ENCODE results near the gene OSTN. TPM values are rescaled to one million over a fixed set of nuclear protein-coding genes. Genes with fewer than 3 reads are reported as not detected.
"Not testable (repeated sequence)": the region's sequence is repeated elsewhere in the genome, so short reads cannot be mapped to it uniquely, and the experiment has no call there.

OSTN gene
- polyA plus RNA-seq, 2 of the 4 experiments (the other 2 are of a cell fraction), result not detected

- H3K4me2 ChIP-seq; H3K27ac ChIP-seq; DNase-seq (ENCODE audit: low read depth in 1 of 2, low spot score in 1 of 2); CTCF ChIA-PET; POLR2A ChIA-PET; FAIRE-seq; ATAC-seq; H3K9me3 ChIP-seq; H3K4me1 ChIP-seq; H3K4me3 ChIP-seq: not testable (repeated sequence)
- 55% methylated on average over 5 of the region's 5 CpGs for WGBS (ENCODE audit: missing lambda C conversion rate)
Observed at GRCh38 chr3:191188246-191188645, 10.8 kb upstream of the OSTN start.

GRCh38 chr3:191192270-191192669 lies 6.8 kb upstream of the OSTN start:
- ATAC-seq; FAIRE-seq; H3K9me3 ChIP-seq; DNase-seq (ENCODE audit: low read depth in 1 of 2, low spot score in 1 of 2); H3K4me1 ChIP-seq; H3K4me3 ChIP-seq; POLR2A ChIA-PET; H3K27ac ChIP-seq; H3K4me2 ChIP-seq: not testable (repeated sequence)
- WGBS (ENCODE audit: missing lambda C conversion rate), result 82% methylated on average over 4 of the region's 4 CpGs
- CTCF ChIA-PET, result interaction anchor here (0.9 kb wide), 1 partner anchor 47 kb away, joined by 3 read pairs; no protein-coding TSS in a partner anchor
- peak; percentile 67 for TF ChIP-seq MAFK (IDR thresholded peaks at IDR 0.05; ENCODE audit: partially characterized antibody)

- Histone ChIP-seq H3K4me3 (no peak overlapping the region), H3K4me2 (no peak overlapping the region), H3K27ac (no peak overlapping the region), H3K9me3 (no peaks in the 10 kb centered on the region), H3K4me1 (no peaks in the 10 kb centered on the region)
- ATAC-seq (no peak), DNase-seq (ENCODE audit: low read depth in 1 of 2, low spot score in 1 of 2) (no peak), FAIRE-seq (no peak)
- TF ChIP-seq ZSCAN20 (CRISPR knock-in tag; IDR thresholded peaks at IDR 0.05) (no peak), CBX8 (IDR thresholded peaks at IDR 0.05) (no peak)
- ChIA-PET POLR2A (no interaction called here), CTCF (no interaction called here)
Observed at GRCh38 chr3:191192941-191193340, 6.1 kb upstream of the OSTN start.

- 63% methylated on average over 3 of the region's 3 CpGs for WGBS (ENCODE audit: missing lambda C conversion rate)
- Histone ChIP-seq H3K9me3 (no peaks in the 10 kb centered on the region), H3K4me3 (no peak overlapping the region), H3K27ac (no peak overlapping the region), H3K4me1 (no peaks in the 10 kb centered on the region), H3K4me2 (no peak overlapping the region)
- FAIRE-seq, result no peak
- DNase-seq (ENCODE audit: low read depth in 1 of 2, low spot score in 1 of 2), result no peak
- CTCF ChIA-PET, result no interaction called here
- TF ChIP-seq CBX8 (IDR thresholded peaks at IDR 0.05), result no peak
- ATAC-seq, result no peak
- POLR2A ChIA-PET, result no interaction called here
Observed at GRCh38 chr3:191197761-191198306, 1.2 kb upstream of the OSTN start.

- Histone ChIP-seq H3K4me2 (no peak overlapping the region), H3K27ac (no peak overlapping the region), H3K9me3 (no peaks in the 10 kb centered on the region), H3K4me1 (no peaks in the 10 kb centered on the region), H3K4me3 (no peak overlapping the region)
- no peak for TF ChIP-seq SMC3 (IDR thresholded peaks at IDR 0.05)
- TF ChIP-seq PBX3 (IDR thresholded peaks at IDR 0.05), result no peak
- no peak for TF ChIP-seq GATA3 (IDR thresholded peaks at IDR 0.05; ENCODE audit: borderline replicate concordance)
- TF ChIP-seq ESRRA (IDR thresholded peaks at IDR 0.05; ENCODE audit: borderline replicate concordance, low read length), result no peak
- ChIA-PET CTCF (no interaction called here), POLR2A (no interaction called here)
- 19% methylated on average over 5 of the region's 5 CpGs for WGBS (ENCODE audit: missing lambda C conversion rate)
- no peak for FAIRE-seq
- DNase-seq (ENCODE audit: low read depth in 1 of 2, low spot score in 1 of 2), result no peak
- ATAC-seq, result no peak
Observed at GRCh38 chr3:191198480-191198879, 561 bp upstream of the OSTN start.

GRCh38 chr3:191210032-191210431 lies 11.0 kb downstream of the OSTN start:
- ChIA-PET CTCF (no interaction called here), POLR2A (no interaction called here)
- Histone ChIP-seq H3K9me3 (no peaks in the 10 kb centered on the region), H3K4me1 (no peaks in the 10 kb centered on the region), H3K4me3 (no peak overlapping the region), H3K27ac (no peak overlapping the region), H3K4me2 (no peak overlapping the region)
- 73% methylated on average over 9 of the region's 10 CpGs for WGBS (ENCODE audit: missing lambda C conversion rate)
- TF ChIP-seq ELK1 (IDR thresholded peaks at IDR 0.05; ENCODE audit: low read depth, low read length), result no peak
- no peak for TF ChIP-seq ZSCAN20 (CRISPR knock-in tag; IDR thresholded peaks at IDR 0.05)
- TF ChIP-seq ATOH8 (CRISPR knock-in tag; IDR thresholded peaks at IDR 0.05; ENCODE audit: low read depth), result no peak
- TF ChIP-seq HOXA7 (CRISPR knock-in tag; IDR thresholded peaks at IDR 0.05), result no peak
- no peak for TF ChIP-seq RCOR1 (IDR thresholded peaks at IDR 0.05; ENCODE audit: low read depth, low read length)
- TF ChIP-seq SREBF2 (IDR thresholded peaks at IDR 0.05), result no peak
- TF ChIP-seq E2F6 (IDR thresholded peaks at IDR 0.05; ENCODE audit: borderline replicate concordance, low read depth), result no peak
- no peak for TF ChIP-seq NPAS2 (CRISPR knock-in tag; IDR thresholded peaks at IDR 0.05; ENCODE audit: borderline replicate concordance)
- TF ChIP-seq MAFK (IDR thresholded peaks at IDR 0.05; ENCODE audit: partially characterized antibody), result no peak
- no peak for TF ChIP-seq EHMT2 (IDR thresholded peaks at IDR 0.05; ENCODE audit: low read depth)
- no peak for TF ChIP-seq CBX8 (IDR thresholded peaks at IDR 0.05)
- FAIRE-seq (no peak), DNase-seq (ENCODE audit: low read depth in 1 of 2, low spot score in 1 of 2) (no peak), ATAC-seq (no peak)

Data from A549 (cell line).